Measurements from ENCODE around the gene ZNF692.

GRCh38 chr1:248881261-248881660 lies 22.4 kb upstream of the ZNF692 start:
- TF ChIP-seq CTCF (IDR thresholded peaks at IDR 0.05; ENCODE audit: low read depth, low read length, missing input control), result no peak
- no peak for TF ChIP-seq RAD21 (IDR thresholded peaks at IDR 0.05)
- no peak for TF ChIP-seq SP1 (IDR thresholded peaks at IDR 0.05)
- no peak for TF ChIP-seq GABPA (IDR thresholded peaks at IDR 0.05 in 1 of 2, conservative IDR thresholded peaks at IDR 0.05 in 1 of 2)
- TF ChIP-seq ATF3 (IDR thresholded peaks at IDR 0.05), result no peak
- TF ChIP-seq JUND (IDR thresholded peaks at IDR 0.05), result no peak
- TF ChIP-seq ZBTB33 (IDR thresholded peaks at IDR 0.05), result no peak
- TF ChIP-seq REST (IDR thresholded peaks at IDR 0.05), result no peak
- TF ChIP-seq FOXA1 (IDR thresholded peaks at IDR 0.05), result no peak
- TF ChIP-seq TAF1 (conservative IDR thresholded peaks at IDR 0.05), result no peak
